ENCODE data around the gene SORBS2.

SORBS2 gene

DNA sequence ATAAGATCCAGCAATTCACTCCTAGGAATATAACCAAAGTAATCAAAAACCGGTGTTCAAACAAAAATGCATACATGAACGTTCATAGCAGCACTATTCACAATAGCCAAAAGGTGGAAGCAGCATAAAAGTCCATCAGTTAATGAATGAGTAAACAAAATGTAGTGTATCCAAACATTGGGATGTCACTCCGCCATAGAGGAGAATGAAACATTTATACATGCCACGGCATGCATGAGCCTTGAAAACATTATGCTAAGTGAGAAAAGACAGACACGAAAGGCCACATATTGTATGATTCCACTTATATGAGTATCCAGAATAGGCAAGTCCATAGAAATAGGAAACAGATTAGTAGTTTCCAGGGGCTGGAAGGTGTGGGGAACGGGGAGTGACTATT lies 265.7 kb downstream of the SORBS2 start:
- TF ChIP-seq EZH2phosphoT487 (IDR thresholded peaks at IDR 0.05; ENCODE audit: low read depth), result no peak
- TF ChIP-seq, protein P1, sequence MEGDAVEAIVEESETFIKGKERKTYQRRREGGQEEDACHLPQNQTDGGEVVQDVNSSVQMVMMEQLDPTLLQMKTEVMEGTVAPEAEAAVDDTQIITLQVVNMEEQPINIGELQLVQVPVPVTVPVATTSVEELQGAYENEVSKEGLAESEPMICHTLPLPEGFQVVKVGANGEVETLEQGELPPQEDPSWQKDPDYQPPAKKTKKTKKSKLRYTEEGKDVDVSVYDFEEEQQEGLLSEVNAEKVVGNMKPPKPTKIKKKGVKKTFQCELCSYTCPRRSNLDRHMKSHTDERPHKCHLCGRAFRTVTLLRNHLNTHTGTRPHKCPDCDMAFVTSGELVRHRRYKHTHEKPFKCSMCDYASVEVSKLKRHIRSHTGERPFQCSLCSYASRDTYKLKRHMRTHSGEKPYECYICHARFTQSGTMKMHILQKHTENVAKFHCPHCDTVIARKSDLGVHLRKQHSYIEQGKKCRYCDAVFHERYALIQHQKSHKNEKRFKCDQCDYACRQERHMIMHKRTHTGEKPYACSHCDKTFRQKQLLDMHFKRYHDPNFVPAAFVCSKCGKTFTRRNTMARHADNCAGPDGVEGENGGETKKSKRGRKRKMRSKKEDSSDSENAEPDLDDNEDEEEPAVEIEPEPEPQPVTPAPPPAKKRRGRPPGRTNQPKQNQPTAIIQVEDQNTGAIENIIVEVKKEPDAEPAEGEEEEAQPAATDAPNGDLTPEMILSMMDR (IDR thresholded peaks at IDR 0.05; ENCODE audit: low read depth, low read length), result no peak
- H3K4me1 ChIP-seq (ENCODE audit: low read length), result no peaks in the 10 kb centered on the region
- no peak overlapping the region for H3K27ac ChIP-seq (ENCODE audit: low read length)
- H2AFZ ChIP-seq (ENCODE audit: low read depth, low read length), result no peak overlapping the region
- no peaks in the 10 kb centered on the region for H3K9me3 ChIP-seq (ENCODE audit: insufficient read depth, low read length)
- no peak overlapping the region for H3K4me3 ChIP-seq (ENCODE audit: low read length)
- H3K79me2 ChIP-seq (ENCODE audit: low read length), result no peaks in the 10 kb centered on the region
- no peak overlapping the region for H3K4me2 ChIP-seq (ENCODE audit: low read length)
- H3K9ac ChIP-seq (ENCODE audit: low read length), result no peak overlapping the region
- H3K27me3 ChIP-seq (ENCODE audit: low read depth, low read length), result no peaks in the 10 kb centered on the region
- H4K20me1 ChIP-seq (ENCODE audit: insufficient read depth, low read length), result no peaks in the 10 kb centered on the region
- H3K36me3 ChIP-seq (replicated peaks; ENCODE audit: low read depth, low read length), result no peaks in the 10 kb centered on the region

DNA sequence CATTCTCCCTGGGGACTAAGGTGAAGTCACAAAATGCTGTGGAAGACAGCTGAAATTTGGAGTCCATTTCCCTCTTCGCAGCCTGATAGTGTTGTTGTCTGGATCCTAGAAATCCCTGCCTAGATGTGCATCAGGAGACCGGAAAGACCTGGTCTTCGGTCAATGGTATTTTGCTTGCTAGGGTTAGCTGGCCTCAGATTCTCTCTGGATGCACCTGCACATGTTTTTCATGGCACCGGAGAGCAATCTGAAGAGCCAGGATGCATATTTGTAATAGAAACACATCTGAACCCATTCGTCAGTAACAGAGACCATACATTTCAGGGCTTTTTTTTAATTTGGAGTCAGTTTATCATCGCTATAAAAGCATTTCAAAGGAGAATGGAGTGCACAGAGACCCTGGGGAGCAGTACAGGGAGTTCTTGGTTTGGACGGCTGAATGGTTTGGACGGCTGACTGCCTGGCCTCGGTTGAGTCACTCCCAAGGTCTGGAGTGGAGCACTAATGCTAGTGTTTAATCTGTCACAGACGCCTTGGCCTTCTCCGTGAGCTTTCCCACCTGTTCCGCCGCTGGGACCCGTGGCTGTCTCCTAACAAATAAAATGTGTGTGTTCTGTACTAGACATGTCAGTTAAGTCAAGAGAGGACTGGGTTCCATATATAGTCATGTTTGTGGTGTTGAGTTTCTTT lies 269.2 kb downstream of the SORBS2 start:
- H3K4me2 ChIP-seq (ENCODE audit: low read length), result no peak overlapping the region
- H3K27me3 ChIP-seq (ENCODE audit: low read depth, low read length), result no peaks in the 10 kb centered on the region
- no peaks in the 10 kb centered on the region for H3K4me1 ChIP-seq (ENCODE audit: low read length)
- no peak for TF ChIP-seq EZH2phosphoT487 (IDR thresholded peaks at IDR 0.05; ENCODE audit: low read depth)
- H3K9me3 ChIP-seq (ENCODE audit: insufficient read depth, low read length), result no peaks in the 10 kb centered on the region
- H3K27ac ChIP-seq (ENCODE audit: low read length), result no peak overlapping the region
- H3K36me3 ChIP-seq (replicated peaks; ENCODE audit: low read depth, low read length), result no peaks in the 10 kb centered on the region
- H4K20me1 ChIP-seq (ENCODE audit: insufficient read depth, low read length), result no peaks in the 10 kb centered on the region
- H3K4me3 ChIP-seq (ENCODE audit: low read length), result no peak overlapping the region
- H2AFZ ChIP-seq (ENCODE audit: low read depth, low read length), result no peak overlapping the region
- no peaks in the 10 kb centered on the region for H3K79me2 ChIP-seq (ENCODE audit: low read length)
- H3K9ac ChIP-seq (ENCODE audit: low read length), result no peak overlapping the region

DNA sequence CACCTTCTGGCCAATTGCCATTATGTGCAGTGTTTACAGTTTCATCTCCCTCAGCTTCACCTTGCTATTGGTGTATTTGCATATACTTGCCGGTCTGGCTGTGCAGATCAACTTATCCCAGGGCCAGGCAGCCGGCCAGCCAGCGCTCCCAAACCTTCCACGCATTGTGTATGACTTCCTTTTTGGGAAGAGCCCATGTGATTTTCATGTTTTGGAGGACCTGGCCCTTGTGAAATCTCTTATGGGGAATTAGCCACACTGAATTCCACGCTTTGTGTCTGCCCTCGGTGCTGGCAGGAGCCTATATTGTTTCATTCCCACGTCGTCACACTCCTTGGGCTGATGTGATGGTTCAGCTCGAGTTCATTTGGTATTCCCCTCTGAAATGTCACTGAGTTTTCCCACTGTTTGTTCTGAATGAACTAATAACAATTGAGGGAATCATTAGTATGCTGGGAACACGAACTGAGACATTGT lies 270.7 kb downstream of the SORBS2 start:
- Histone ChIP-seq H3K4me2 (ENCODE audit: low read length) (no peak overlapping the region), H3K27me3 (ENCODE audit: low read depth, low read length) (no peaks in the 10 kb centered on the region), H4K20me1 (ENCODE audit: insufficient read depth, low read length) (no peaks in the 10 kb centered on the region), H3K36me3 (replicated peaks; ENCODE audit: low read depth, low read length) (no peaks in the 10 kb centered on the region), H3K4me1 (ENCODE audit: low read length) (no peaks in the 10 kb centered on the region), H3K9ac (ENCODE audit: low read length) (no peak overlapping the region), H3K9me3 (ENCODE audit: insufficient read depth, low read length) (no peaks in the 10 kb centered on the region), H3K79me2 (ENCODE audit: low read length) (no peaks in the 10 kb centered on the region), H3K4me3 (ENCODE audit: low read length) (no peak overlapping the region), H2AFZ (ENCODE audit: low read depth, low read length) (no peak overlapping the region), H3K27ac (ENCODE audit: low read length) (no peak overlapping the region)
- no peak for TF ChIP-seq EZH2phosphoT487 (IDR thresholded peaks at IDR 0.05; ENCODE audit: low read depth)
- TF ChIP-seq, protein P1 (IDR thresholded peaks at IDR 0.05; ENCODE audit: low read depth, low read length), result no peak

DNA sequence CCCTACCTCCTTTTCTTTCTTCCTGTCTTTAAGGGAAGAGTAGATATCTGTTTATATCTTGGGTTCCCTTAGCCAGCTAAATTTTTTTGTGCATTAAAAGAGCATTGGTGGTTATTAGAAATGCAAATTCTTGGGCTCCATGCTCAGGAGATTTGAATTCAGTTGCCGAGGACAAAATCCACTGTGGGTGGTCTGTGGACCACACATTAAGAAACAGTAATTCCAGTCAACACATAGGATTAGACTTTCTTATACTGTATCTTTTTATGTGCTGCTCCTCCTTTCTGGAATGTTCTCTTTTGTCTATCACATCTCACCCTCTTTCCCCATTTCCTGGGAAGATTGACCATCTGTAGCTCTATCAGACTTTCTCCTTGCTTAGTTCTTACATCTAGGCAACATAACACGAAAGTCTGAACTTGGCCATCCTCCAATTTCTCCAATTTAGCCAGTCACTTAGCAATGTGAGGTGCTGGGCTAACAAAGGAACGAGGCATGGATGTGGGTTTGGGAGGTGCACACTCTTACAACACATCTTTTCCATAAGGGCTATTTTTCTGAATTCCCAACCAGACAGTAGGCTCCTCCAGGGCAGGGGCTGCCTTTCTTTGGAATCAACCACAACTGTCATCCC lies 271.4 kb downstream of the SORBS2 start:
- Histone ChIP-seq H3K27ac (ENCODE audit: low read length) (no peak overlapping the region), H3K9ac (ENCODE audit: low read length) (no peak overlapping the region), H3K4me2 (ENCODE audit: low read length) (no peak overlapping the region), H3K79me2 (ENCODE audit: low read length) (no peaks in the 10 kb centered on the region), H3K27me3 (ENCODE audit: low read depth, low read length) (no peaks in the 10 kb centered on the region), H2AFZ (ENCODE audit: low read depth, low read length) (no peak overlapping the region), H3K36me3 (replicated peaks; ENCODE audit: low read depth, low read length) (no peaks in the 10 kb centered on the region), H4K20me1 (ENCODE audit: insufficient read depth, low read length) (no peaks in the 10 kb centered on the region), H3K4me1 (ENCODE audit: low read length) (no peaks in the 10 kb centered on the region), H3K4me3 (ENCODE audit: low read length) (no peak overlapping the region), H3K9me3 (ENCODE audit: insufficient read depth, low read length) (no peaks in the 10 kb centered on the region)
- no peak for TF ChIP-seq EZH2phosphoT487 (IDR thresholded peaks at IDR 0.05; ENCODE audit: low read depth)
- TF ChIP-seq, protein P1 (IDR thresholded peaks at IDR 0.05; ENCODE audit: low read depth, low read length), result no peak
